ENCODE results near the gene KSR1.

- TF ChIP-seq CTCF (IDR thresholded peaks at IDR 0.05 in 4 of 5, conservative IDR thresholded peaks at IDR 0.05 in 1 of 5) (no peak), POLR2A (IDR thresholded peaks at IDR 0.05) (no peak)
These were observed 55.8 kb downstream of the KSR1 start for GRCh38 chr17:27512031-27512430.

Data from gastrocnemius medialis (tissue), 4 donors.